Liver (tissue), 9 donors: ENCODE results near the gene TSPAN33. TPM values are rescaled to one million over a fixed set of nuclear protein-coding genes. Genes with fewer than 3 reads are reported as not detected.

Source experiments
- DNase-seq: peaks from one replicate; pipeline ENCODE4 v3.0.0-alpha.2; 2017; ENCODE audit warnings: low spot score
- H3K27ac ChIP-seq, 2 donors: one replicate each; pipeline ENCODE4 v1.7.0; 2013; ENCODE audit warnings: inconsistent platforms in 2 of 2, low read length in 2 of 2, control low read depth in 1 of 2, low read depth in 1 of 2, mild to moderate bottlenecking in 1 of 2
- H3K27me3 ChIP-seq, 4 donors: one replicate each; pipeline versions ENCODE4 v1.6.1 to v1.7.0; 2013; ENCODE audit warnings: low read length in 3 of 4, inconsistent platforms in 1 of 4, mild to moderate bottlenecking in 1 of 4, moderate library complexity in 1 of 4; ENCODE audit not compliant: control insufficient read depth in 4 of 4, insufficient read depth in 4 of 4
- H3K36me3 ChIP-seq, 4 donors: one replicate each; pipeline versions ENCODE4 v1.6.1 to v1.7.0; 2013; ENCODE audit warnings: low read length in 3 of 4, mild to moderate bottlenecking in 3 of 4, low read depth in 1 of 4, moderate library complexity in 1 of 4; ENCODE audit not compliant: control insufficient read depth in 4 of 4, insufficient read depth in 3 of 4
- H3K4me1 ChIP-seq, 4 donors: one replicate each; pipeline versions ENCODE4 v1.6.1 to v1.7.0; 2013; ENCODE audit warnings: low read length in 3 of 4, mild to moderate bottlenecking in 3 of 4, moderate library complexity in 1 of 4; ENCODE audit not compliant: control insufficient read depth in 4 of 4, insufficient read depth in 4 of 4
- H3K4me3 ChIP-seq, 3 donors: one replicate each; pipeline versions ENCODE4 v1.6.1 to v1.7.0; 2013; ENCODE audit warnings: low read length in 3 of 3, control low read depth in 1 of 3, low read depth in 1 of 3, mild to moderate bottlenecking in 1 of 3
- H3K9ac ChIP-seq, 2 donors: one replicate each; pipeline ENCODE4 v1.7.0; 2013; ENCODE audit warnings: low read length in 2 of 2, mild to moderate bottlenecking in 2 of 2, moderate library complexity in 2 of 2, control low read depth in 1 of 2, low read depth in 1 of 2
- H3K9me3 ChIP-seq, 4 donors: one replicate each; pipeline versions ENCODE4 v1.6.1 to v1.7.0; 2013; ENCODE audit warnings: low read length in 3 of 4; ENCODE audit not compliant: control insufficient read depth in 4 of 4
- EGR1 ChIP-seq, 2 donors: IDR thresholded peaks; 2 replicates each; pipeline ENCODE4 v1.6.1; 2016 to 2018; ENCODE audit warnings: antibody characterized with exemption in 2 of 2, low read depth in 2 of 2
- FOXA1 ChIP-seq: IDR thresholded peaks from 2 replicates; pipeline ENCODE4 v1.6.1; 2016; ENCODE audit warnings: antibody characterized with exemption
- FOXA2 ChIP-seq: IDR thresholded peaks from 2 replicates; pipeline ENCODE4 v1.6.1; 2016; ENCODE audit warnings: antibody characterized with exemption
- GABPA ChIP-seq, 2 donors: IDR thresholded peaks in 1 of 2; conservative IDR thresholded peaks in 1 of 2; 2 replicates each; pipeline ENCODE4 v1.6.1; 2016; ENCODE audit warnings: antibody characterized with exemption in 2 of 2, mild to moderate bottlenecking in 1 of 2, moderate library complexity in 1 of 2
- HNF4A ChIP-seq, 2 donors: conservative IDR thresholded peaks; 2 replicates each; pipeline ENCODE4 v1.6.1; 2016; ENCODE audit warnings: antibody characterized with exemption in 2 of 2, mild to moderate bottlenecking in 2 of 2
- HNF4G ChIP-seq: IDR thresholded peaks from 2 replicates; pipeline ENCODE4 v1.6.1; 2016; ENCODE audit warnings: antibody characterized with exemption
- JUND ChIP-seq, 2 donors: IDR thresholded peaks; 2 replicates each; pipeline ENCODE4 v1.6.1; 2016; ENCODE audit warnings: antibody characterized with exemption in 2 of 2
- MAX ChIP-seq: IDR thresholded peaks from 2 replicates; pipeline ENCODE4 v1.6.1; 2016; ENCODE audit warnings: antibody characterized with exemption
- NR2F2 ChIP-seq: IDR thresholded peaks from 2 replicates; pipeline ENCODE4 v1.6.1; 2016; ENCODE audit warnings: antibody characterized with exemption
- RAD21 ChIP-seq, 2 donors: IDR thresholded peaks; 2 replicates each; pipeline ENCODE4 v1.6.1; 2016; ENCODE audit warnings: antibody characterized with exemption in 2 of 2, mild to moderate bottlenecking in 2 of 2
- REST ChIP-seq: IDR thresholded peaks from 2 replicates; pipeline ENCODE4 v1.6.1; 2016; ENCODE audit warnings: antibody characterized with exemption, mild to moderate bottlenecking
- RXRA ChIP-seq, 2 donors: IDR thresholded peaks; 2 replicates each; pipeline ENCODE4 v1.6.1; 2017 to 2018; ENCODE audit warnings: antibody characterized with exemption in 2 of 2, mild to moderate bottlenecking in 1 of 2
- SP1 ChIP-seq: IDR thresholded peaks from 2 replicates; pipeline ENCODE4 v1.6.1; 2018; ENCODE audit warnings: antibody characterized with exemption, mild to moderate bottlenecking
- TAF1 ChIP-seq: conservative IDR thresholded peaks from 2 replicates; pipeline ENCODE4 v1.6.1; 2016; ENCODE audit warnings: antibody characterized with exemption, mild to moderate bottlenecking
- YY1 ChIP-seq: IDR thresholded peaks from 2 replicates; pipeline ENCODE4 v1.6.1; 2016; ENCODE audit warnings: antibody characterized with exemption, mild to moderate bottlenecking
- WGBS: extraction: QIAGEN DNeasy Blood & Tissue Kit; methylation state at CpG from one replicate; pipeline ENCODE4 v1.1.7; 2013; 5-methylcytosine and 5-hydroxymethylcytosine counted together
- polyA plus RNA-seq, 2 donors: library from polyadenylated mRNA; stranded (reverse) in 1 of 2; unstranded in 1 of 2; fragments of 200-250 nt in 1 of 2; fragments of >200 nt in 1 of 2; fragmentation: Nextera tagmentation in 1 of 2; extraction: Ambion mirVana in 1 of 2; gene quantifications; one replicate each; pipeline versions ENCODE4 v1.2.1 to v1.2.3, GENCODE V29; 2013 to 2015
- total RNA-seq, 2 donors: library from RNA; depleted of rRNA; stranded (reverse); fragments of >200 nt; gene quantifications; one replicate each; pipeline ENCODE4 v1.2.3, GENCODE V29; 2014
- TF ChIP-seq, protein P1 (sequence below): fragments of 150-350 bp; IDR thresholded peaks from 2 replicates; pipeline ENCODE4 v1.5.1; 2017; ENCODE audit warnings: improper control_type of control experiment, low read depth, low read length; ENCODE audit not compliant: missing input control
- TF ChIP-seq, protein P2 (sequence below): IDR thresholded peaks from 2 replicates; pipeline ENCODE4 v1.6.1; 2016; ENCODE audit warnings: antibody characterized with exemption
- donor health status: healthy.
- donor health status: healthy.
- donor health status: healthy.
- donor health status: healthy.
- donor health status: healthy.

Gene TSPAN33
- total and polyA plus RNA-seq, 4 donors: 13.4 to 29.3 (median 20.4) TPM

GRCh38 chr7:129163875-129164544, 19.5 kb downstream of the TSPAN33 start:
- no peak overlapping the region for H3K9ac ChIP-seq
- no peaks in the 10 kb centered on the region for H3K9me3 ChIP-seq
- peaks cover 0 to 3% (median 0%) of the 10 kb centered on the region in 4 donors for H3K4me1 ChIP-seq
- H3K36me3 ChIP-seq: peaks cover 0 to 4% (median 1%) of the 10 kb centered on the region in 4 donors
- no peak for DNase-seq
- 63% methylated on average over 11 of the region's 11 CpGs for WGBS
- TF ChIP-seq JUND (IDR thresholded peaks at IDR 0.05) (no peak), RXRA (IDR thresholded peaks at IDR 0.05) (no peak), FOXA2 (no peak), HNF4A (conservative IDR thresholded peaks at IDR 0.05) (no peak), REST (no peak), MAX (no peak), RAD21 (IDR thresholded peaks at IDR 0.05) (peak; percentile 83 to 84), NR2F2 (no peak)
- TF ChIP-seq, protein P1, sequence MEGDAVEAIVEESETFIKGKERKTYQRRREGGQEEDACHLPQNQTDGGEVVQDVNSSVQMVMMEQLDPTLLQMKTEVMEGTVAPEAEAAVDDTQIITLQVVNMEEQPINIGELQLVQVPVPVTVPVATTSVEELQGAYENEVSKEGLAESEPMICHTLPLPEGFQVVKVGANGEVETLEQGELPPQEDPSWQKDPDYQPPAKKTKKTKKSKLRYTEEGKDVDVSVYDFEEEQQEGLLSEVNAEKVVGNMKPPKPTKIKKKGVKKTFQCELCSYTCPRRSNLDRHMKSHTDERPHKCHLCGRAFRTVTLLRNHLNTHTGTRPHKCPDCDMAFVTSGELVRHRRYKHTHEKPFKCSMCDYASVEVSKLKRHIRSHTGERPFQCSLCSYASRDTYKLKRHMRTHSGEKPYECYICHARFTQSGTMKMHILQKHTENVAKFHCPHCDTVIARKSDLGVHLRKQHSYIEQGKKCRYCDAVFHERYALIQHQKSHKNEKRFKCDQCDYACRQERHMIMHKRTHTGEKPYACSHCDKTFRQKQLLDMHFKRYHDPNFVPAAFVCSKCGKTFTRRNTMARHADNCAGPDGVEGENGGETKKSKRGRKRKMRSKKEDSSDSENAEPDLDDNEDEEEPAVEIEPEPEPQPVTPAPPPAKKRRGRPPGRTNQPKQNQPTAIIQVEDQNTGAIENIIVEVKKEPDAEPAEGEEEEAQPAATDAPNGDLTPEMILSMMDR: peak; percentile 77
- no peak overlapping the region for H3K27ac ChIP-seq
- no peaks in the 10 kb centered on the region for H3K27me3 ChIP-seq
- H3K4me3 ChIP-seq: no peak overlapping the region

DNA sequence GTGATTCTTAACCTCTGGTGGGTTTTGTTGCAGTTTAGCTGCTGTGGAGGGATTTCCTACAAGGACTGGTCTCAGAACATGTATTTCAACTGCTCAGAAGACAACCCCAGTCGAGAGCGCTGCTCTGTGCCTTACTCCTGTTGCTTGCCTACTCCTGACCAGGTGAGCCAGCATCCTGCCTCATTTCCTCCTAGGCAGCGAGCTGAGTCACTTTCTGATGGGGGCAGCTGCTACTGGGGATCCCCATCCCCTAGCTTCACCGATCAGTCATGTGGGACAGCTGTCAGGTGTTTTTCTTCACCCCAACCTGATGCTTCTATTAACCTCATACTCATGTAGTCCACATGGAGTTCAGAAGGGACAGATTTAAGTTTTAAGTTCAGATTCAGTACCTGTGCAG, 22.2 kb downstream of the TSPAN33 start:
- Histone ChIP-seq H3K9me3 (no peaks in the 10 kb centered on the region), H3K4me3 (no peak overlapping the region), H3K27me3 (no peaks in the 10 kb centered on the region), H3K4me1 (peaks cover 0 to 6% (median 2%) of the 10 kb centered on the region in 4 donors), H3K36me3 (peaks cover 0 to 4% (median under 1%) of the 10 kb centered on the region in 4 donors), H3K27ac (no peak overlapping the region), H3K9ac (no peak overlapping the region)
- 93% methylated on average over 4 of the region's 4 CpGs for WGBS
- DNase-seq: no peak
- no peak for TF ChIP-seq REST
- no peak for TF ChIP-seq JUND (IDR thresholded peaks at IDR 0.05)
- TF ChIP-seq FOXA1: no peak
- TF ChIP-seq NR2F2: no peak
- no peak for TF ChIP-seq RXRA (IDR thresholded peaks at IDR 0.05)
- TF ChIP-seq, protein P2, sequence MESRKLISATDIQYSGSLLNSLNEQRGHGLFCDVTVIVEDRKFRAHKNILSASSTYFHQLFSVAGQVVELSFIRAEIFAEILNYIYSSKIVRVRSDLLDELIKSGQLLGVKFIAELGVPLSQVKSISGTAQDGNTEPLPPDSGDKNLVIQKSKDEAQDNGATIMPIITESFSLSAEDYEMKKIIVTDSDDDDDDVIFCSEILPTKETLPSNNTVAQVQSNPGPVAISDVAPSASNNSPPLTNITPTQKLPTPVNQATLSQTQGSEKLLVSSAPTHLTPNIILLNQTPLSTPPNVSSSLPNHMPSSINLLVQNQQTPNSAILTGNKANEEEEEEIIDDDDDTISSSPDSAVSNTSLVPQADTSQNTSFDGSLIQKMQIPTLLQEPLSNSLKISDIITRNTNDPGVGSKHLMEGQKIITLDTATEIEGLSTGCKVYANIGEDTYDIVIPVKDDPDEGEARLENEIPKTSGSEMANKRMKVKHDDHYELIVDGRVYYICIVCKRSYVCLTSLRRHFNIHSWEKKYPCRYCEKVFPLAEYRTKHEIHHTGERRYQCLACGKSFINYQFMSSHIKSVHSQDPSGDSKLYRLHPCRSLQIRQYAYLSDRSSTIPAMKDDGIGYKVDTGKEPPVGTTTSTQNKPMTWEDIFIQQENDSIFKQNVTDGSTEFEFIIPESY: no peak
- TF ChIP-seq FOXA2: no peak
- TF ChIP-seq MAX: no peak
- no peak for TF ChIP-seq GABPA (IDR thresholded peaks at IDR 0.05 in 1 of 2, conservative IDR thresholded peaks at IDR 0.05 in 1 of 2)
- TF ChIP-seq YY1: no peak
- no peak for TF ChIP-seq EGR1 (IDR thresholded peaks at IDR 0.05; ENCODE audit: low read depth in 2 of 2)
- TF ChIP-seq TAF1: no peak
- TF ChIP-seq SP1: no peak
- TF ChIP-seq HNF4G: no peak
- TF ChIP-seq, protein P1: no peak
